Activated naive CD8-positive, alpha-beta T cell treated with anti-CD3 and anti-CD28 coated beads, Interleukin-2, amount 50 U/mL, for 24 hours (primary cell): ENCODE data around the gene KIF26B.

Experiments
- ATAC-seq: fragments of 150-1000 bp; cut with Tn5 transposase; one replicate; pipeline ENCODE4 v1.10.0; 2021
- DNase-seq: peaks from one replicate; pipeline ENCODE4 v3.0.0; 2021
- H3K27ac Mint-ChIP-seq: one replicate; pipeline ENCODE4 v1.8.0; 2021; ENCODE audit warnings: mild to moderate bottlenecking, mixed read lengths
- H3K27me3 Mint-ChIP-seq: one replicate; pipeline ENCODE4 v1.8.0; 2021; ENCODE audit warnings: mixed read lengths
- H3K36me3 Mint-ChIP-seq: one replicate; pipeline ENCODE4 v1.8.0; 2021; ENCODE audit warnings: low read depth, mixed read lengths
- H3K4me1 Mint-ChIP-seq: one replicate; pipeline ENCODE4 v1.8.0; 2021; ENCODE audit warnings: mixed read lengths
- H3K4me3 Mint-ChIP-seq: one replicate; pipeline ENCODE4 v1.8.0; 2021; ENCODE audit warnings: mild to moderate bottlenecking, moderate library complexity, mixed read lengths
- H3K9me3 Mint-ChIP-seq: one replicate; pipeline ENCODE4 v1.8.0; 2021; ENCODE audit warnings: mixed read lengths

Gene KIF26B

GRCh38 chr1:245245021-245245667 lies 90.4 kb downstream of the KIF26B start:
- no peak for ATAC-seq
- no peak overlapping the region for H3K4me3 Mint-ChIP-seq
- DNase-seq: no peak
- no peaks in the 10 kb centered on the region for H3K9me3 Mint-ChIP-seq
- no peak overlapping the region for H3K27ac Mint-ChIP-seq
- no peaks in the 10 kb centered on the region for H3K27me3 Mint-ChIP-seq
- no peaks in the 10 kb centered on the region for H3K36me3 Mint-ChIP-seq
- H3K4me1 Mint-ChIP-seq: no peaks in the 10 kb centered on the region

DNA sequence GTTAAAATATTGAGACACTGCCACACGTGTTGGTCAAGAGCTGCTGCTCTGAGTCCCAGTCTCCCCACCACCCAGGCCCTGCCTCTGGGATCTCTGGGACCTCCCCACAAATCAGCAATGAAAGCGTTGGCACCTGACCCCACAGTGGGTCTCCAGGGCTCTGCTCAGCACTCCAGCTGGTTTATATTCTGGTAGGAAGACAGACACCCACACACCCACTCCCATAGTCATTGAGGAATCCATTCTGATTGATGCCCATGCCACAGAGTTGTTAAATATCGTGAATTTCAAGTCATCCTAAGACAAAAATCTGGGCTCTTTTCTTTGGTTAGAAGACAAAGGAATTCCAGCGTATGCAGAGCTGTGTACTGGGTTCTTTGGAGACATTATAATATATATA lies 91.6 kb downstream of the KIF26B start:
- ATAC-seq (no peak), DNase-seq (no peak)
- Mint-ChIP-seq H3K27ac (no peak overlapping the region), H3K4me3 (no peak overlapping the region), H3K36me3 (no peaks in the 10 kb centered on the region), H3K9me3 (no peaks in the 10 kb centered on the region), H3K4me1 (no peaks in the 10 kb centered on the region), H3K27me3 (no peaks in the 10 kb centered on the region)

GRCh38 chr1:245247356-245247755 lies 92.6 kb downstream of the KIF26B start:
- no peaks in the 10 kb centered on the region for H3K27me3 Mint-ChIP-seq
- ATAC-seq (no peak), DNase-seq (no peak)

GRCh38 chr1:245247801-245248200 lies 93.0 kb downstream of the KIF26B start:
- Mint-ChIP-seq H3K4me3 (no peak overlapping the region), H3K9me3 (peaks cover 6% of the 10 kb centered on the region), H3K27me3 (no peaks in the 10 kb centered on the region), H3K27ac (no peak overlapping the region), H3K4me1 (no peaks in the 10 kb centered on the region), H3K36me3 (peaks cover 2% of the 10 kb centered on the region)
- DNase-seq (no peak), ATAC-seq (no peak)

More at GRCh38 chr1:245247356-245247755, 92.6 kb downstream of the KIF26B start:
- H3K9me3 Mint-ChIP-seq: peaks cover 2% of the 10 kb centered on the region
- H3K4me1 Mint-ChIP-seq: no peaks in the 10 kb centered on the region
- no peak overlapping the region for H3K27ac Mint-ChIP-seq
- H3K36me3 Mint-ChIP-seq: no peaks in the 10 kb centered on the region
- H3K4me3 Mint-ChIP-seq: no peak overlapping the region

- H3K36me3 Mint-ChIP-seq: peaks cover 2% of the 10 kb centered on the region
- no peaks in the 10 kb centered on the region for H3K4me1 Mint-ChIP-seq
- H3K9me3 Mint-ChIP-seq: peaks cover 6% of the 10 kb centered on the region
- no peaks in the 10 kb centered on the region for H3K27me3 Mint-ChIP-seq
- no peak overlapping the region for H3K27ac Mint-ChIP-seq
- DNase-seq (no peak), ATAC-seq (no peak)
- H3K4me3 Mint-ChIP-seq: no peak overlapping the region
Measured at GRCh38 chr1:245248231-245248731, 93.5 kb downstream of the KIF26B start.

- H3K27me3 Mint-ChIP-seq: no peaks in the 10 kb centered on the region
- H3K27ac Mint-ChIP-seq: no peak overlapping the region
- DNase-seq: no peak
- no peaks in the 10 kb centered on the region for H3K4me1 Mint-ChIP-seq
- H3K9me3 Mint-ChIP-seq: peaks cover 6% of the 10 kb centered on the region
- peaks cover 2% of the 10 kb centered on the region for H3K36me3 Mint-ChIP-seq
- no peak for ATAC-seq
- H3K4me3 Mint-ChIP-seq: no peak overlapping the region
Measured at GRCh38 chr1:245255783-245256182, 101.0 kb downstream of the KIF26B start.

- Mint-ChIP-seq H3K36me3 (peaks cover 2% of the 10 kb centered on the region), H3K4me1 (no peaks in the 10 kb centered on the region), H3K9me3 (peaks cover 6% of the 10 kb centered on the region), H3K4me3 (no peak overlapping the region), H3K27me3 (no peaks in the 10 kb centered on the region), H3K27ac (no peak overlapping the region)
- ATAC-seq (no peak), DNase-seq (no peak)
Measured at GRCh38 chr1:245256528-245256927, 101.7 kb downstream of the KIF26B start.

DNA sequence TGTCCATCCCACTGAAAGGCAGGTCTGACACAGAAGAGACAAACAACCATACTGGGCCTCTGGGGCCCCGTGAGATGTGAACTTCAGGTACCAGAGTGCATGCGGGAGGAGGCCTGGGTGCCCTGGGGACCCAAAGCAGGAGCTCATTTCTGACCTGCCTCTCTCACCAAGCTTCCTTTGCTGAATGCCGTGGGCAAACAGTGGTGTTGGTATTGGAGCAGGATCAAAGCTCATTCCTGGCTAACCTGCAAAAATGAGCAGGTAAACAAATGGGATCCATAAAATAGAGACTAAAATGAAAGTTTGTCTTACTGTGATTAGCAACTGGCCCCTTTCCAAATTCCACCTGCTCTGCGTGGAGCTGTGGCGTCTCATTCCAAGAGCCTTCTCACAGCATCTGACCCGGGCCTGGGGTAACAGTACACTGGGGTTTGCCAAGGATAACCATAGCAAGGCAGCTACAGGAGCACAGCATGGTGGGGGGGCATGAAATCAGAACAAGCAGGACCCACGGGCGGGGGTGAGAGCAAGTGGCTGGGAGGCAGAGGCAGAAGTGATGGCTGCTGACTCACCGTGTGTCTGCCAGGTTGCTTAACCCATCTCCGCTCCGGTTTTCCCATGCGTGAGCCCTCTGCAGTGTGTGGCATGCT lies 103.6 kb downstream of the KIF26B start:
- Mint-ChIP-seq H3K4me1 (no peaks in the 10 kb centered on the region), H3K36me3 (no peaks in the 10 kb centered on the region), H3K4me3 (no peak overlapping the region), H3K27me3 (no peaks in the 10 kb centered on the region), H3K9me3 (no peaks in the 10 kb centered on the region), H3K27ac (no peak overlapping the region)
- no peak for ATAC-seq
- DNase-seq: no peak

DNA sequence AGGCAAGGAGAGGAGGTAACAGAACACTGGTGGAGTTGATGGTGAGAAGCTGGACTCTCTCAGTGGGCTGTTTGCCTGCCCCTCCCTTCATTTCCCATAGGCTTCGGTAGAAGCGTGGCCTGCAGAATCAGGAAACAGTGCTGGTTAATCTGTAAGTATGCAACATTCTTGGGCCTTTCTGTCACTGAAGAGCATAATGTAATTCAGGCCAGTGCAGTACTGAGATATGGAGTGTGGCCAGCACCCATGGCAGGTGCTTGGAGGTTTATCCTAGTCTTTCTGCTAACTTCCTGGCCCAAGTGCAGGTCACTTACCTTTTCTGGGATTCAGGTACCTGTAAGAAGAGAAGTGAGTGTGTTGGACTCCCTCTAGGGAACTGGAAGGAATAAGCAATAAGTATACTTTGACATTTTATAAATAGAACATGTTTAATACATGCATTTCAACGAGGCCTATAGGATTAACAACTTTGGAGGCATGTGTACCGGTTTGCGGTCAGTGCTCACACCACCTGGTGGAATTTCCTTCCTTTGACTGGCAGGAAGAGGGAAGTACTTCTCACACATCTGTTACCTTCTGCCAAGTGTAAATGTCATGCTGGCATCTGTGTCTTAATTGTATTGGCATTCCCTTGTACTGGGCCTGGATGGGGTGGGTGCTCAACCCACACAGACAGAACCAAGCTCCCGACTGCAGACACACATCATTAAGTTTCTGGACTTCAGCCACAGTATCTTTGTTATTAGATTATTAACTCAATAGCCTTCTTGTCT lies 105.5 kb downstream of the KIF26B start:
- Mint-ChIP-seq H3K4me3 (no peak overlapping the region), H3K4me1 (no peaks in the 10 kb centered on the region), H3K27me3 (peaks cover 5% of the 10 kb centered on the region), H3K9me3 (no peaks in the 10 kb centered on the region), H3K27ac (no peak overlapping the region), H3K36me3 (no peaks in the 10 kb centered on the region)
- ATAC-seq (no peak), DNase-seq (no peak)

DNA sequence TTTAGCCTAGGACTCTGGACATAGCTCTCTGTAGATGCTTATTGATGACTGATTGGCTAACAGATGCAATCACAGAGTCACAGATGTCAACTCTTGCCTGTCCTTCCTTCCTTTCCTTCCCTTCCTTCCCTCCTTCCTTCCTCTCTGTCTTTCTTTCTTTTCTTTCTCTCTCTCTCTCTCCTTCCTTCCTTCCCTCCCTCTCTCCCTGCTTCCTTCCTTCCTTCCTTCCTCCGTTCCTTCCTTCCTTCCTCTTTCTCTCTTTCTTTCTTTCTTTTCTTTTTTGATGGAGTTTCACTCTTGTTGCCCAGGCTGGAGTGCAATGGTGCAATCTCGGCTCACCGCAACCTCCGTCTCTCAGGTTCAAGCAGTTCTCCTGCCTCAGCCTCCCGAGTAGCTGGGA lies 106.1 kb downstream of the KIF26B start:
- no peak overlapping the region for H3K4me3 Mint-ChIP-seq
- H3K27me3 Mint-ChIP-seq: peaks cover 6% of the 10 kb centered on the region
- no peak for ATAC-seq
- no peak overlapping the region for H3K27ac Mint-ChIP-seq
- no peaks in the 10 kb centered on the region for H3K9me3 Mint-ChIP-seq
- H3K36me3 Mint-ChIP-seq: no peaks in the 10 kb centered on the region
- H3K4me1 Mint-ChIP-seq: no peaks in the 10 kb centered on the region
- no peak for DNase-seq

DNA sequence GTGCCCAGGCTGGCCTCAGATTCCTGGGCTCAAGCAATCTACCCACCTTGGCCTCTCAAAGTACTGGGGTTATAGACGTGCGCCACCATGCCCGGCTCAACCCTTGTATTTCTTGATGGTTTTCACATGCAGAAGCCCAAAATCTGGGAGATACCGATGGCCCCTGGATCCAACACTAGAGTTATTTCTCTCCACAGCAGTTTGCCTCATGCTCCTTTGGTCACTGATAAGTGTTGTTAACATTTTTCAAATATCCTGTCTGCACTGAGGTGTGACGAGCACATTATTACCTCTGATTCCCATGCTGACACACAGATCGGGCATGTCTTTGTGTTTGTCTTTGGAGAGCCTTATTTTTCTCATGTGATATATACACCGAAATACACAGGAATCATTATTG lies 107.0 kb downstream of the KIF26B start:
- Mint-ChIP-seq H3K9me3 (no peaks in the 10 kb centered on the region), H3K4me3 (no peak overlapping the region), H3K4me1 (no peaks in the 10 kb centered on the region), H3K36me3 (no peaks in the 10 kb centered on the region), H3K27ac (no peak overlapping the region), H3K27me3 (peaks cover 6% of the 10 kb centered on the region)
- DNase-seq (no peak), ATAC-seq (no peak)

GRCh38 chr1:245263529-245264095 lies 108.8 kb downstream of the KIF26B start:
- Mint-ChIP-seq H3K27me3 (peaks cover 6% of the 10 kb centered on the region), H3K27ac (no peak overlapping the region), H3K4me1 (no peaks in the 10 kb centered on the region), H3K4me3 (no peak overlapping the region), H3K36me3 (no peaks in the 10 kb centered on the region), H3K9me3 (no peaks in the 10 kb centered on the region)
- ATAC-seq (no peak), DNase-seq (no peak)

DNA sequence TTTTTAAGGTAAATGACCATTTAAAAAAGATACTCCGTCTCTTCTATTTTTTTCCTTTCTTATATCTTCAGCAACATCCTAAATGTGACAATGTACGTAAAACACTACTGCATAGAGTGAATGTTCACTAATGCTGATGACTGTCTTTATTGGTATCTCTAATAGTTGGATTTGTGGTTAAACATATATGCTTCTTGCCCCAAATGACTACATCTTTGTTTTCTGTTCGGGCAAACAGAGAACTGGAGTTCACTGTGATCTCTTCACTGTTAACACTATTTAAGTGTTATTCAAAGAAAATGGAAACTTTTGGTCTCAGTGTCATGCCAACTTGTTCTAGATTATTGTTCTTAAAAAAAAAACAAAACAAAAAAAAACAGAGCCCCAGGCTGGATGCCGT lies 109.4 kb downstream of the KIF26B start:
- no peak for DNase-seq
- Mint-ChIP-seq H3K4me3 (no peak overlapping the region), H3K9me3 (no peaks in the 10 kb centered on the region), H3K27me3 (peaks cover 6% of the 10 kb centered on the region), H3K27ac (no peak overlapping the region), H3K36me3 (no peaks in the 10 kb centered on the region), H3K4me1 (no peaks in the 10 kb centered on the region)
- no peak for ATAC-seq

GRCh38 chr1:245266105-245266504 lies 111.3 kb downstream of the KIF26B start:
- ATAC-seq (no peak), DNase-seq (no peak)
- Mint-ChIP-seq H3K36me3 (no peaks in the 10 kb centered on the region), H3K4me3 (no peak overlapping the region), H3K27ac (no peak overlapping the region), H3K4me1 (no peaks in the 10 kb centered on the region), H3K27me3 (peaks cover 16% of the 10 kb centered on the region), H3K9me3 (peaks cover 12% of the 10 kb centered on the region)

DNA sequence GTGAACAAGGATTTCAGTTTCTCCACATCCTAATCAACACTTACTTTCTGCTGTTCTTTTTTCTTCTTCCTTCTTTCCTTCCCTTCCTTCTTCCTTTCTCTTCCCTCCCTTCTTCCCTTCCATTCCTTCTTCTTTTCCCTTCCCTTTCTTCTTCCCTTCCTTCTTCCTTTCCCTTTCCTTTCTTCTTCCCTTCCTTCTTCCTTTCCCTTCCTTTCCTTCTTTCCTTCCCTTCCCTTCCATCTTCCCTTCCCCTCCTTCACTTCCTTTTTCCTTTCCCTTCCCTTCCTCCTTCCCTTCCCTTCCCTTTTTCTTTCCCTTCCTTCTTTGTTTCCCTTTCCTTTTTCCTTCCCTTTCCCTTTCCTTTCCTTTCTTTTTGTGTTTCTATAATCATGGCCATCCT lies 115.3 kb downstream of the KIF26B start:
- ATAC-seq (no peak), DNase-seq (no peak)
- no peaks in the 10 kb centered on the region for H3K4me1 Mint-ChIP-seq
- H3K36me3 Mint-ChIP-seq: no peaks in the 10 kb centered on the region
- H3K27me3 Mint-ChIP-seq: peaks cover 22% of the 10 kb centered on the region
- H3K4me3 Mint-ChIP-seq: no peak overlapping the region
- no peak overlapping the region for H3K27ac Mint-ChIP-seq
- peaks cover 12% of the 10 kb centered on the region for H3K9me3 Mint-ChIP-seq
